K562 (cell line): ENCODE results near the gene TARP.

Experiments used
- ATAC-seq: fragments of 200-7000 bp; cut with Tn5 transposase; 3 replicates; pipeline ENCODE4 v1.9.1; 2020; ENCODE audit warnings: moderate library complexity
- BruUV-seq: library from RNA; stranded (reverse); fragments of 400-500 nt; replicated peaks from 2 replicates; lab custom pipeline; 2021; lab: Mats Ljungman, UMichigan
- CTCF ChIA-PET: fragments of 300-600 bp; formaldehyde crosslinking; extraction: SDS; loops from one replicate; lab custom pipeline; 2021; ENCODE audit warnings: low intra/inter-chr PET ratio; lab: Yijun Ruan, JAX
- POLR2A ChIA-PET: fragments of 300-600, 350-650 bp; sonication (Branson Sonifier 250); formaldehyde crosslinking; extraction: SDS; loops from one replicate; lab custom pipeline; 2021; ENCODE audit warnings: antibody characterized with exemption, inconsistent platforms; lab: Yijun Ruan, JAX
- DNase-seq, 4 experiments: peaks; one replicate each; pipeline versions ENCODE4 v3.0.0 to v3.0.0-alpha.2; 2011 to 2018; ENCODE audit warnings: low spot score in 3 of 4, mixed read lengths in 3 of 4; ENCODE audit errors: extremely low read depth in 1 of 4
- FAIRE-seq: peaks from 2 replicates; lab custom pipeline; 2011; peaks lifted over from hg19 to GRCh38; lab: Jason Lieb, UNC
- H2AFZ ChIP-seq: 2 replicates; pipeline ENCODE4 v1.6.0; 2011; ENCODE audit warnings: low read depth, low read length, control low read depth, inconsistent platforms
- H3K27ac ChIP-seq: fragments of 200-600 bp; 3 replicates; pipeline ENCODE4 v1.8.0; 2011; ENCODE audit warnings: low read depth, mild to moderate bottlenecking, control low read depth, inconsistent platforms, low read length, moderate library complexity, mixed read lengths; ENCODE audit errors: extremely low read depth
- H3K27me3 ChIP-seq, 2 experiments: fragments of 300-600 bp in 1 of 2; 2 replicates in 1 of 2; 3 replicates in 1 of 2; pipeline versions ENCODE4 v1.6.0 to v1.8.0; 2011; ENCODE audit warnings: inconsistent platforms in 2 of 2, low read length in 2 of 2, mild to moderate bottlenecking in 1 of 2, mixed read lengths in 1 of 2, moderate library complexity in 1 of 2; ENCODE audit not compliant: control insufficient read depth in 2 of 2, insufficient read depth in 2 of 2
- H3K36me3 ChIP-seq: fragments of 300-600 bp; 3 replicates; pipeline ENCODE4 v1.8.0; 2011; ENCODE audit warnings: mild to moderate bottlenecking, low read length, inconsistent platforms; ENCODE audit not compliant: control insufficient read depth, insufficient read depth
- H3K4me1 ChIP-seq, 2 experiments: fragments of 200-600 bp in 1 of 2; replicated peaks in 1 of 2; 2 replicates in 1 of 2; 3 replicates in 1 of 2; pipeline versions ENCODE4 v1.5.1 to v1.8.0; 2011; ENCODE audit warnings: inconsistent platforms in 2 of 2, low read length in 2 of 2, mild to moderate bottlenecking in 1 of 2, mixed read lengths in 1 of 2, moderate library complexity in 1 of 2; ENCODE audit not compliant: control insufficient read depth in 2 of 2, insufficient read depth in 2 of 2
- H3K4me2 ChIP-seq: 2 replicates; pipeline ENCODE4 v1.6.1; 2011; ENCODE audit warnings: low read length, control low read depth, inconsistent platforms, mixed read lengths; ENCODE audit not compliant: insufficient read depth
- H3K4me3 ChIP-seq: fragments of 200-600 bp; sonication (generic), shearing (Covaris generic); 2 replicates; pipeline ENCODE4 v1.5.1; 2016; ENCODE audit warnings: control low read depth, inconsistent platforms
- H3K79me2 ChIP-seq: fragments of 200-600 bp; 3 replicates; pipeline ENCODE4 v1.8.0; 2011; ENCODE audit warnings: low read length, inconsistent platforms; ENCODE audit not compliant: control insufficient read depth, insufficient read depth
- H3K9ac ChIP-seq, 2 experiments: 2 replicates each; pipeline versions ENCODE4 v1.6.0 to v1.6.1; 2011; ENCODE audit warnings: low read depth in 2 of 2, low read length in 2 of 2, control low read depth in 1 of 2, inconsistent platforms in 1 of 2, mild to moderate bottlenecking in 1 of 2, mixed read lengths in 1 of 2; ENCODE audit not compliant: insufficient read depth in 1 of 2
- H3K9me1 ChIP-seq: one replicate; pipeline ENCODE4 v1.6.0; 2011; ENCODE audit warnings: inconsistent platforms, mild to moderate bottlenecking, low read length, moderate library complexity; ENCODE audit not compliant: control insufficient read depth, insufficient read depth
- H3K9me3 ChIP-seq: replicated peaks from 2 replicates; pipeline ENCODE4 v1.5.1; 2011; ENCODE audit warnings: low read depth, low read length, inconsistent platforms; ENCODE audit not compliant: control insufficient read depth, insufficient read depth
- H4K20me1 ChIP-seq: replicated peaks from 2 replicates; pipeline ENCODE4 v1.6.1; 2011; ENCODE audit warnings: low read length, inconsistent platforms, mixed read lengths; ENCODE audit not compliant: control insufficient read depth, insufficient read depth
- CCAR2 ChIP-seq: fragments of 200-400 bp; formaldehyde crosslinking; IDR thresholded peaks from 2 replicates; pipeline ENCODE4 v1.6.1; 2017; ENCODE audit warnings: mild to moderate bottlenecking, low read depth, low read length
- FOXA3 ChIP-seq, 2 experiments: fragments of 450-650 bp in 1 of 2; sonication (generic) in 1 of 2; formaldehyde crosslinking; IDR thresholded peaks in 1 of 2; conservative IDR thresholded peaks in 1 of 2; 2 replicates each; pipeline versions ENCODE4 v1.4.0 to v1.8.0; 2020 to 2022; ENCODE audit warnings: mild to moderate bottlenecking in 2 of 2, missing genetic modification reagents in 1 of 2
- HNRNPL ChIP-seq: fragments of 200-400 bp; formaldehyde crosslinking; IDR thresholded peaks from 2 replicates; pipeline ENCODE4 v1.6.1; 2017; ENCODE audit warnings: low read depth, mild to moderate bottlenecking, low read length
- NFYB ChIP-seq: IDR thresholded peaks from 2 replicates; pipeline ENCODE4 v1.6.1; 2011; ENCODE audit warnings: mild to moderate bottlenecking, moderate library complexity; ENCODE audit not compliant: insufficient read length; ENCODE audit errors: extremely low read depth
- PHF21A ChIP-seq: fragments of 450-650 bp; IDR thresholded peaks from 2 replicates; pipeline ENCODE4 v1.6.1; 2017; ENCODE audit warnings: low read depth, borderline replicate concordance
- POLR2B ChIP-seq: fragments of 450-650 bp; IDR thresholded peaks from 2 replicates; pipeline ENCODE4 v1.6.1; 2018; ENCODE audit warnings: low read depth; ENCODE audit not compliant: partially characterized antibody
- PRPF4 ChIP-seq: fragments of 200-400 bp; formaldehyde crosslinking; IDR thresholded peaks from one replicate; pipeline ENCODE4 v1.6.1; 2017; ENCODE audit warnings: low read length, low read depth, mild to moderate bottlenecking; ENCODE audit not compliant: insufficient read depth, poor library complexity, severe bottlenecking
- PTTG1 ChIP-seq: fragments of 450-650 bp; IDR thresholded peaks from 2 replicates; pipeline ENCODE4 v1.6.1; 2016; ENCODE audit warnings: low read depth, mild to moderate bottlenecking, missing genetic modification characterization, missing compliant biosample characterization
- SAFB ChIP-seq: fragments of 200-400 bp; formaldehyde crosslinking; IDR thresholded peaks from 2 replicates; pipeline ENCODE4 v1.6.1; 2017; ENCODE audit warnings: low read depth, low read length, borderline replicate concordance
- SNIP1 ChIP-seq: fragments of 450-650 bp; IDR thresholded peaks from 2 replicates; pipeline ENCODE4 v1.7.1; 2017; ENCODE audit warnings: low read depth, mild to moderate bottlenecking
- THRAP3 ChIP-seq: fragments of 450-650 bp; IDR thresholded peaks from 2 replicates; pipeline ENCODE4 v1.6.1; 2016; ENCODE audit warnings: mild to moderate bottlenecking, inconsistent platforms, borderline replicate concordance
- ZNF311 ChIP-seq: fragments of 250-450 bp; sonication (Bioruptor Pico); IDR thresholded peaks from 2 replicates; pipeline ENCODE4 v1.4.0; 2020; ENCODE audit warnings: mild to moderate bottlenecking, moderate library complexity
- WGBS: fragments of 100-300 bp; shearing (Covaris generic); methylation state at CpG from one replicate; pipeline ENCODE4 v1.1.6; 2016; ENCODE audit warnings: low coverage, mixed read lengths; ENCODE audit not compliant: insufficient coverage; ENCODE audit errors: missing lambda C conversion rate; 5-methylcytosine and 5-hydroxymethylcytosine counted together
- in situ Hi-C: fragments of 300-500 bp; cut with MboI; formaldehyde crosslinking; loops from 4 replicates; pipeline ENCODE4 v1.15.0; 2018; ENCODE audit warnings: inconsistent platforms, mixed read lengths
- intact Hi-C: fragments of 100-400 bp; cut with micrococcal nuclease; formaldehyde crosslinking; loops from 2 replicates; pipeline ENCODE4 v1.14.2; 2022

Gene TARP

DNA sequence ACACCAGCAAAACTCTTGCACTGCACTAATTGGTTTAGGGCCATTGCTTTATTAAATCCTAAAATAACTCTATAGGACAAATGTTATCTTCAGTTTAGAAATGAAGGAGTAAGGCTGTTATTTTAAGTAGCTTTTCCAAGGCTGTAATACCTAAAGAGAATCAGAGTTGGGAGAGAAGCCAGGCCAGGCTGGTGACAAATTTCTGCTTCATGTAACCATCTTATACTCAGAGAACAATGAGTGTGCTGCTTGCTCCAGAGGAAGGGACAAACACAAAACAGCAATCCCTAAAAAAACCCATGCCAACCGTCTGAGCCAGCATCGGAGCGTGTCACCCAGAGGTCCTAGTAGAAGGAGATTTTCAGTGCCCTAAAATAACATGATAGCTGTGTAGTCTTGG lies 49.7 kb upstream of the TARP start:
- Histone ChIP-seq H3K27me3 (no peaks in the 10 kb centered on the region), H3K9me1 (no peaks in the 10 kb centered on the region), H4K20me1 (no peaks in the 10 kb centered on the region), H3K9me3 (no peaks in the 10 kb centered on the region), H3K79me2 (no peaks in the 10 kb centered on the region), H3K4me3 (no peak overlapping the region), H3K27ac (no peak overlapping the region), H3K4me2 (no peak overlapping the region), H2AFZ (no peak overlapping the region), H3K4me1 (peaks cover 0 to 5% of the 10 kb centered on the region in 2 experiments; a peak in 3 of 5 replicates), H3K9ac (no peak overlapping the region), H3K36me3 (no peaks in the 10 kb centered on the region)
- TF ChIP-seq PTTG1 (tag) = no peak
- TF ChIP-seq HNRNPL = no peak
- TF ChIP-seq FOXA3 (CRISPR knock-in tag; conservative IDR thresholded peaks at IDR 0.05 in 1 of 2, IDR thresholded peaks at IDR 0.05 in 1 of 2) = no peak
- no peak for TF ChIP-seq NFYB
- TF ChIP-seq SNIP1 = no peak
- TF ChIP-seq THRAP3 = no peak
- TF ChIP-seq PHF21A = no peak
- TF ChIP-seq POLR2B = no peak
- no peak for TF ChIP-seq PRPF4
- no peak for TF ChIP-seq CCAR2
- TF ChIP-seq SAFB = no peak
- no peak for TF ChIP-seq ZNF311 (CRISPR knock-in tag)
- intact Hi-C loops (no loop called here), in situ Hi-C loops (no loop called here)
- no peak for FAIRE-seq
- DNase-seq = no peak
- WGBS = 62% methylated on average over 3 of the region's 3 CpGs
- no peak for ATAC-seq
- BruUV-seq = no TSS peak
- ChIA-PET CTCF (no interaction called here), POLR2A (interaction anchor here (1.9 kb wide), 1 partner anchor 15 kb away, joined by 4 read pairs; no protein-coding TSS in a partner anchor)
